Measurements from ENCODE around the gene PRXL2B.

DNA sequence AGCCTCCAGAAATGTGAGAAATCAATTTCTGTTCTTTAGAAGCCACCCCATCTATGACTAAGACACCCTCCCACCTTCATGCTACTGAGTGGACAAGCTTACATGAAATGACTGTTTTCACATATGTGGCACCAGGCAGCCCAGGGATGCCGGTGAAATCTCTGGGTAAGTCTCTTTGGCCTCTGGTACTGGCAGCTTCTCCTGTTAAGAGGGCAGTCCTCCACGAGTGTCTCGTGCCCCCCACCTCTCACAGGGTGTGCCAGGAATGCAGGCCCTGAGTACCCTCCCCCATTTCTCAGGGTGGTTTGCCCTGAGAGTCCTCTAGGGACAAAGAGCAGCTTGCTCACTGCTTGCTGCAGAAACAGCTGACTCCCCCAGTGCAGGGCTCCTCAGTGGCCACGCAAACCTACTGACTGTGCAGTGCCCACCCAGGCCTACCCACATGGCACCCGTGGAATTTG, 3.2 kb upstream of the PRXL2B start:
- no peak for TF ChIP-seq CTCF (IDR thresholded peaks at IDR 0.05)
- no peak for TF ChIP-seq POLR2A (IDR thresholded peaks at IDR 0.05)

Measured in right lobe of liver (tissue), 4 donors.